Liver (tissue), 9 donors: Measurements from ENCODE around the gene C2CD2. TPM values are rescaled to one million over a fixed set of nuclear protein-coding genes. Genes with fewer than 3 reads are reported as not detected.

ENCODE experiments used
- DNase-seq: peaks from one replicate; pipeline ENCODE4 v3.0.0-alpha.2; 2017; ENCODE audit warnings: low spot score
- H3K27ac ChIP-seq, 2 donors: one replicate each; pipeline ENCODE4 v1.7.0; 2013; ENCODE audit warnings: inconsistent platforms in 2 of 2, low read length in 2 of 2, control low read depth in 1 of 2, low read depth in 1 of 2, mild to moderate bottlenecking in 1 of 2
- H3K27me3 ChIP-seq, 4 donors: one replicate each; pipeline versions ENCODE4 v1.6.1 to v1.7.0; 2013; ENCODE audit warnings: low read length in 3 of 4, inconsistent platforms in 1 of 4, mild to moderate bottlenecking in 1 of 4, moderate library complexity in 1 of 4; ENCODE audit not compliant: control insufficient read depth in 4 of 4, insufficient read depth in 4 of 4
- H3K36me3 ChIP-seq, 4 donors: one replicate each; pipeline versions ENCODE4 v1.6.1 to v1.7.0; 2013; ENCODE audit warnings: low read length in 3 of 4, mild to moderate bottlenecking in 3 of 4, low read depth in 1 of 4, moderate library complexity in 1 of 4; ENCODE audit not compliant: control insufficient read depth in 4 of 4, insufficient read depth in 3 of 4
- H3K4me1 ChIP-seq, 4 donors: one replicate each; pipeline versions ENCODE4 v1.6.1 to v1.7.0; 2013; ENCODE audit warnings: low read length in 3 of 4, mild to moderate bottlenecking in 3 of 4, moderate library complexity in 1 of 4; ENCODE audit not compliant: control insufficient read depth in 4 of 4, insufficient read depth in 4 of 4
- H3K4me3 ChIP-seq, 3 donors: one replicate each; pipeline versions ENCODE4 v1.6.1 to v1.7.0; 2013; ENCODE audit warnings: low read length in 3 of 3, control low read depth in 1 of 3, low read depth in 1 of 3, mild to moderate bottlenecking in 1 of 3
- H3K9ac ChIP-seq, 2 donors: one replicate each; pipeline ENCODE4 v1.7.0; 2013; ENCODE audit warnings: low read length in 2 of 2, mild to moderate bottlenecking in 2 of 2, moderate library complexity in 2 of 2, control low read depth in 1 of 2, low read depth in 1 of 2
- H3K9me3 ChIP-seq, 4 donors: one replicate each; pipeline versions ENCODE4 v1.6.1 to v1.7.0; 2013; ENCODE audit warnings: low read length in 3 of 4; ENCODE audit not compliant: control insufficient read depth in 4 of 4
- FOXA1 ChIP-seq: IDR thresholded peaks from 2 replicates; pipeline ENCODE4 v1.6.1; 2016; ENCODE audit warnings: antibody characterized with exemption
- FOXA2 ChIP-seq: IDR thresholded peaks from 2 replicates; pipeline ENCODE4 v1.6.1; 2016; ENCODE audit warnings: antibody characterized with exemption
- HNF4A ChIP-seq, 2 donors: conservative IDR thresholded peaks; 2 replicates each; pipeline ENCODE4 v1.6.1; 2016; ENCODE audit warnings: antibody characterized with exemption in 2 of 2, mild to moderate bottlenecking in 2 of 2
- JUND ChIP-seq, 2 donors: IDR thresholded peaks; 2 replicates each; pipeline ENCODE4 v1.6.1; 2016; ENCODE audit warnings: antibody characterized with exemption in 2 of 2
- RXRA ChIP-seq, 2 donors: IDR thresholded peaks; 2 replicates each; pipeline ENCODE4 v1.6.1; 2017 to 2018; ENCODE audit warnings: antibody characterized with exemption in 2 of 2, mild to moderate bottlenecking in 1 of 2
- TAF1 ChIP-seq: conservative IDR thresholded peaks from 2 replicates; pipeline ENCODE4 v1.6.1; 2016; ENCODE audit warnings: antibody characterized with exemption, mild to moderate bottlenecking
- ZBTB33 ChIP-seq: IDR thresholded peaks from 2 replicates; pipeline ENCODE4 v1.6.1; 2016; ENCODE audit warnings: antibody characterized with exemption
- WGBS: extraction: QIAGEN DNeasy Blood & Tissue Kit; methylation state at CpG from one replicate; pipeline ENCODE4 v1.1.7; 2013; 5-methylcytosine and 5-hydroxymethylcytosine counted together
- polyA plus RNA-seq, 2 donors: library from polyadenylated mRNA; stranded (reverse) in 1 of 2; unstranded in 1 of 2; fragments of 200-250 nt in 1 of 2; fragments of >200 nt in 1 of 2; fragmentation: Nextera tagmentation in 1 of 2; extraction: Ambion mirVana in 1 of 2; gene quantifications; one replicate each; pipeline versions ENCODE4 v1.2.1 to v1.2.3, GENCODE V29; 2013 to 2015
- total RNA-seq, 2 donors: library from RNA; depleted of rRNA; stranded (reverse); fragments of >200 nt; gene quantifications; one replicate each; pipeline ENCODE4 v1.2.3, GENCODE V29; 2014
- TF ChIP-seq, protein P1 (sequence below): IDR thresholded peaks from 2 replicates; pipeline ENCODE4 v1.6.1; 2016; ENCODE audit warnings: antibody characterized with exemption
- TF ChIP-seq, protein P2 (sequence below): IDR thresholded peaks from 2 replicates; pipeline ENCODE4 v1.6.1; 2016; ENCODE audit warnings: antibody characterized with exemption
- TF ChIP-seq, protein P3 (sequence below): IDR thresholded peaks from 2 replicates; pipeline ENCODE4 v1.6.1; 2016; ENCODE audit warnings: antibody characterized with exemption, mild to moderate bottlenecking
- donor health status: healthy.
- donor health status: healthy.
- donor health status: healthy.
- donor health status: healthy.
- donor health status: healthy.

Gene C2CD2
- total and polyA plus RNA-seq, 4 donors: 2.9 to 17.9 (median 6.0) TPM

DNA sequence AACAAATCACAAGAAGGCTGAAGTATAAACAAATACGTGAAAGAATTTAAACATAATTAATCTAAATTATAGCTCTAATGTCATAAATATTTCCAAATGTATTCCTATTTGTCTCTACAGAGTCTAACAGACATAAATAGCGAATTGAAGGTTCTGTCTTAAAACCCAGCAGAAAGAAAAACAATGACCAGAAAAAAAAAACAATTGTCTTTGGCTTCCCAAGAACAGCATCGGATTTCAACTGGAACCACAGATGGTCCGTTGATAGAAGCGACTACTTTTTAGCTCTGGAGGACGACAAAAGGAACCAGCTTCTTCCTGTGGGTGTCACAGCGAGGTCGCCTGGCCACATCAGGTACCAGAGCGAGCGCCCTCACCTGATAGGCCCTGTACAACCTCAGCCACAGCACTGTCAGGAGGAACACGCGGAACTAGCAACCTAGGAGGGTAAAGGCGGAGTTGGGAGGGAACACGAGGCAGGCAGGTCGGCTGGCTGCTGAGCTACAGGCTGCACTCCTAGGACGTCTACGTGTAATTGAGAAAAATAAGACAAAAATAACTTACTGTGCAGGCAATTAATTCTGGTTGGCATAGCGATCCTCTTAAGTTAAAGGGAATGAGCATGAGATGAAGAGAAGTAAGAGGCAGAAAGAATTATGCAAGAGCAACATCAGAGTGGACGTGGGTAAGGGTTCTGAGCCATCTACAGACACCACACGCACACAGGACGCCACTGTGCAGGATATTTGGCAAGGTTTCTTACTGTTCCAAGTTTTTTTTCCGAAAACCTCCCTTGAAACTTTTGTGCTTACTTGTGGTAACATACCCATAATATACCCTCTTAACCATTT, 58.0 kb downstream of the C2CD2 start:
- Histone ChIP-seq H3K4me1 (no peaks in the 10 kb centered on the region), H3K4me3 (no peak overlapping the region), H3K9me3 (no peaks in the 10 kb centered on the region), H3K27ac (no peak overlapping the region), H3K9ac (no peak overlapping the region), H3K27me3 (no peaks in the 10 kb centered on the region), H3K36me3 (peaks cover 0 to 15% (median 8%) of the 10 kb centered on the region in 4 donors)
- no peak for DNase-seq
- TF ChIP-seq, protein P1, sequence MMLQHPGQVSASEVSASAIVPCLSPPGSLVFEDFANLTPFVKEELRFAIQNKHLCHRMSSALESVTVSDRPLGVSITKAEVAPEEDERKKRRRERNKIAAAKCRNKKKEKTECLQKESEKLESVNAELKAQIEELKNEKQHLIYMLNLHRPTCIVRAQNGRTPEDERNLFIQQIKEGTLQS: no peak
- TF ChIP-seq, protein P2, sequence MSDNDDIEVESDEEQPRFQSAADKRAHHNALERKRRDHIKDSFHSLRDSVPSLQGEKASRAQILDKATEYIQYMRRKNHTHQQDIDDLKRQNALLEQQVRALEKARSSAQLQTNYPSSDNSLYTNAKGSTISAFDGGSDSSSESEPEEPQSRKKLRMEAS: no peak
- TF ChIP-seq HNF4A (conservative IDR thresholded peaks at IDR 0.05) (no peak), FOXA1 (no peak), ZBTB33 (no peak), RXRA (IDR thresholded peaks at IDR 0.05) (no peak), TAF1 (no peak), JUND (IDR thresholded peaks at IDR 0.05) (no peak)
- TF ChIP-seq, protein P3, sequence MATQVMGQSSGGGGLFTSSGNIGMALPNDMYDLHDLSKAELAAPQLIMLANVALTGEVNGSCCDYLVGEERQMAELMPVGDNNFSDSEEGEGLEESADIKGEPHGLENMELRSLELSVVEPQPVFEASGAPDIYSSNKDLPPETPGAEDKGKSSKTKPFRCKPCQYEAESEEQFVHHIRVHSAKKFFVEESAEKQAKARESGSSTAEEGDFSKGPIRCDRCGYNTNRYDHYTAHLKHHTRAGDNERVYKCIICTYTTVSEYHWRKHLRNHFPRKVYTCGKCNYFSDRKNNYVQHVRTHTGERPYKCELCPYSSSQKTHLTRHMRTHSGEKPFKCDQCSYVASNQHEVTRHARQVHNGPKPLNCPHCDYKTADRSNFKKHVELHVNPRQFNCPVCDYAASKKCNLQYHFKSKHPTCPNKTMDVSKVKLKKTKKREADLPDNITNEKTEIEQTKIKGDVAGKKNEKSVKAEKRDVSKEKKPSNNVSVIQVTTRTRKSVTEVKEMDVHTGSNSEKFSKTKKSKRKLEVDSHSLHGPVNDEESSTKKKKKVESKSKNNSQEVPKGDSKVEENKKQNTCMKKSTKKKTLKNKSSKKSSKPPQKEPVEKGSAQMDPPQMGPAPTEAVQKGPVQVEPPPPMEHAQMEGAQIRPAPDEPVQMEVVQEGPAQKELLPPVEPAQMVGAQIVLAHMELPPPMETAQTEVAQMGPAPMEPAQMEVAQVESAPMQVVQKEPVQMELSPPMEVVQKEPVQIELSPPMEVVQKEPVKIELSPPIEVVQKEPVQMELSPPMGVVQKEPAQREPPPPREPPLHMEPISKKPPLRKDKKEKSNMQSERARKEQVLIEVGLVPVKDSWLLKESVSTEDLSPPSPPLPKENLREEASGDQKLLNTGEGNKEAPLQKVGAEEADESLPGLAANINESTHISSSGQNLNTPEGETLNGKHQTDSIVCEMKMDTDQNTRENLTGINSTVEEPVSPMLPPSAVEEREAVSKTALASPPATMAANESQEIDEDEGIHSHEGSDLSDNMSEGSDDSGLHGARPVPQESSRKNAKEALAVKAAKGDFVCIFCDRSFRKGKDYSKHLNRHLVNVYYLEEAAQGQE: no peak
- WGBS: 79% methylated on average over 22 of the region's 22 CpGs

- H3K27ac ChIP-seq: no peak overlapping the region
- no peak overlapping the region for H3K4me3 ChIP-seq
- H3K36me3 ChIP-seq: peaks cover 0 to 15% (median 7%) of the 10 kb centered on the region in 4 donors
- H3K9me3 ChIP-seq: no peaks in the 10 kb centered on the region
- H3K4me1 ChIP-seq: no peaks in the 10 kb centered on the region
- 81% methylated on average over 13 of the region's 13 CpGs for WGBS
- H3K9ac ChIP-seq: no peak overlapping the region
- TF ChIP-seq, protein P2: no peak
- TF ChIP-seq, protein P3: no peak
- TF ChIP-seq FOXA2 (no peak), JUND (IDR thresholded peaks at IDR 0.05) (no peak), HNF4A (conservative IDR thresholded peaks at IDR 0.05) (no peak), ZBTB33 (no peak)
- no peak for DNase-seq
- H3K27me3 ChIP-seq: no peaks in the 10 kb centered on the region
These were observed 58.8 kb downstream of the C2CD2 start for GRCh38 chr21:41894922-41895557.
